ENCODE measurements around the gene IL13RA2.

IL13RA2 gene

GRCh38 chrX:114985967-114986592, 31.3 kb downstream of the IL13RA2 start:
- no peak for DNase-seq (ENCODE audit: low spot score)

DNA sequence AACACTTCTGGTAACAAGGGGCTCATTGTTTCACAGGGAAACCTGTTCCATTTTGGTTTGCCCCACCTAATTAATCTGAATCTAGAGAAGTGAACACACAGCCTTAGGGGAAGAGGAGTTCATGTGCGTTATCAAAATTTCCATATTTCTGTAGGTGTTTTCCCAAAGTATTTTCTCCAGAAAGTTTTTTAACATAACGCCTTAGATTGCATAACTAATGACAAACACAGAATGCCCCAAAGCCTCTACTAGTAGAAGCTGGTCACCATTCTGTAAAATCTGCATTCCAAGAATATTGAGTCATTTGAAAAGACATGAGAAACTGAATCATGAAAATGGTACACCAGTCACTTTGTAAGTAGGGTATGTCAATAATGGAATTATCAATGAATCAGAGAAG, 41.1 kb downstream of the IL13RA2 start:
- DNase-seq (ENCODE audit: low spot score) = peak; percentile 26

DNA sequence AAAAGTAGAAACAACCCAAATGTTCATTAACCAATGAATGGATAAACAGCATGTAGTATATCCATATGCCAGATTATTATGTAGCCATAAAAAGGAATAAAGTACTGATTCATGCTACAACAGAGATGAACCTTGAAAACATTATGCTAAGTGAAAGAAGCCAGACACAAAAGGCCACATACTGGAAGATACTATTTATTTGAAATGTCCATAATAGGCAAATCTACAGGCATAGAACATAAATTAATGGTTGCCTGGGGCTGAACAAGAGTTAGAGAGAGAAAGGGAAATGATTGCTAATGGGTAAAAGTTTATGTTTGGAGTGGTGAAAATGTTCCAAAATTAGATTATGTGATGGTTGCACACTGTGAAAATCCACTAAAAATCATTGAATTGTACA, 44.4 kb downstream of the IL13RA2 start:
- no peak for DNase-seq (ENCODE audit: low spot score)

GRCh38 chrX:114970806-114971205, 46.6 kb downstream of the IL13RA2 start:
- no peak for DNase-seq (ENCODE audit: low spot score)

GRCh38 chrX:114964374-114964773, 53.0 kb downstream of the IL13RA2 start:
- DNase-seq (ENCODE audit: low spot score) = no peak

GRCh38 chrX:114962209-114962608, 55.2 kb downstream of the IL13RA2 start:
- DNase-seq (ENCODE audit: low spot score) = no peak

DNA sequence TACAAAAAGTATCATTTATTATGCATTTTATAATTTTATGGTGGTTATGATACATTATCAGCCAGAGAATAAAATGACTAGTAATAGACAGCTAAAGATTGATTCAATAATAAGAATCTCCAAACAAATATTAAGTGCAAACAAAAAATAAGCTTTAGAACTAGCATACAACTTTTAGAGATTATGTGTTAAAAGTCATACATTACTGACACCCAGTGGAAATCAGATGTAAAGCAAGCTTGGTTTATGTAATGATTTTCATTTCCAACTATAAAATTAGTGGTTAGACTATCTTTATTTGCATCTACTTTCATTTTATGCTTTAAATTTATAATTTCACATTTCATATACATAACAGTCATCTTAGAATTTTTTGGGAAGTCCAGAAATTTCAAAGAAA, 57.7 kb downstream of the IL13RA2 start:
- DNase-seq (ENCODE audit: low spot score) = peak; percentile 29

All from GM03348 (cell line).